Umbilical cord (tissue), 2 donors: Measurements from ENCODE around the gene BTAF1. TPM values are rescaled to one million over a fixed set of nuclear protein-coding genes. Genes with fewer than 3 reads are reported as not detected.
A peak's percentile ranks its signal among the peaks of the same experiment; 100 is the strongest.
"Not testable (repeated sequence)": the region's sequence is repeated elsewhere in the genome, so short reads cannot be mapped to it uniquely, and the experiment has no call there.

Source experiments
- DNase-seq: peaks from one replicate; pipeline ENCODE4 v3.0.0-alpha.2; 2015; ENCODE audit warnings: low spot score
- total RNA-seq: library from RNA; depleted of rRNA; stranded (reverse); fragments of >200 nt; gene quantifications from one replicate; pipeline ENCODE4 v1.2.3, GENCODE V29; 2014; ENCODE audit warnings: low replicate concordance; ENCODE audit not compliant: insufficient read depth

The BTAF1 gene
- 65.0 TPM for total RNA-seq

GRCh38 chr10:91923371-91924211, at the start of gene BTAF1:
TSS of gene BTAF1 (plus strand) at chr10:91923770. CDS start at chr10:91924077, 307 bp downstream.
- DNase-seq = peak; percentile 96

- DNase-seq = no peak
Observed at GRCh38 chr10:91875156-91875555, 48.4 kb upstream of the BTAF1 start.

DNA sequence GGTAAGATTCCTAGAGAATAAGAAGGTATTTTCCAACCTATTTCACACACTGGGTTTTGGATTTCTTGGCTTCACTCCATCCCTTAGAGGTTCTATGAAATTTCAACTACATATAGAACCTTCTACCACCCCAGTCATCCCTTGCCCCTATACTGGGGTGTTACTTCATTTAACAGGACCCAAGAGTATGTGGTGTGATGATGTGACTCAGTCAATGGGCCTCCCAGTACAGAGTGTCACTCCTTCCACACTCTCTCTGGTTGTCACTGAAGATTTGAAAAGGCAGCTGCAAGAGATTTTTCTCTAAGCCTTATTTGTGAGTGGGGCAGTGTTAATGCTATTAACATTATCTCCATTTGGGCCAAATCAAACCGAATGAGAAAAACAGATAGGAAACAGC, 47.8 kb upstream of the BTAF1 start:
- no peak for DNase-seq

- DNase-seq = no peak
Observed at GRCh38 chr10:91879515-91880170, 43.9 kb upstream of the BTAF1 start.

DNA sequence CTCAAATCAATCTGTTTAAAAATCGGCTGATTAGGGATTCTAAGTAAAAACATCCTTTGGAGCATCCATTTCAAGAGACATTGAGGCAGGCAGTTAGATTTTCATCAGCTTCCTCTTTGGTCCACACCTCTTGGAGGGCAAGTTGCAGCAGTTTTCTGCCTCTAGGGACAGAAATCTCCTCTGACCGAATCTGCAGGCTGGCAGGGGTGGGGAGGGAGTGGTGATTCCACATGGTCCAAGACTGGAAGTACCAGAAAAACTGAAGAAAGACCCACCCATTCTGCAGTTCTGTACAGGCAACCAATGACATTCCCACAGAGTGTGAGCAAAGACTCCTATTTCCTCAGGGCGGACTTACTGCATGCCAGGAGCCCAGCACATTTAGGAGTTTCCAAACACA, 43.3 kb upstream of the BTAF1 start:
- peak; percentile 67 for DNase-seq

- peak; percentile 81 for DNase-seq
Observed at GRCh38 chr10:91883549-91884444, 39.8 kb upstream of the BTAF1 start.

- no peak for DNase-seq
Observed at GRCh38 chr10:91884536-91884935, 39.0 kb upstream of the BTAF1 start.

DNA sequence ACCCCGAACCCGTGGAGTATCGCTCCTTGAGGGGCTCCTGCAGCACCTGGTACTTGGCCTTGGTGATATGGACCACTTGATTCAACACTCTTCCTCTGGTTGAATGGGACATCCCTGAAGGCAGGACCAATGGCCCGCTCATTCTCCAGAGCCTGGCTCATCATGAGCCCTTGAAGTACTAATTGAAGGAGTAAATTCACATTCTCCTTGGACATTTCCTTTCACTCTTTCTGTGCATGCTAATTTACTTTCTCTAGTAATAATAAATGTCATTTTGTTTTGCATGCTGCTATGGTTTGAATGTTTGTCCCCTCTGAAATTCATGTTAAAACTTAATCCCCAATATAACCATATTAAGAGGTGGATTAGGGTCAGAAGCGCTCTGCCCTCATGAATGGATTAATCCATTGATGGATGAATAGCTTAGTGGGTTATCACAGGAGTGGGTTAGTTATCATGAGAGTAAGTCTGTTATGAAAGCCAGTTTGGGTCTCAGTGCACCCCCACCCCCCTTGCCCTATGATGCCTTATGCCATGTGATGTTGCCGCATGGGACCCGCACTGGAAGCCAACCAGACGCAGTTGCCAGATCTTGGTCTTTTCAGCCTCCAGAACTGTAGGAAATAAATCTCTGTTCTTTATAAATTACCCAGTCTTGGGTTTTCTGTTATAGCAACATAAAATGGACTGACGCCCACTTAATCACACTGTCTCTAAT, 38.0 kb upstream of the BTAF1 start:
- DNase-seq = no peak

GRCh38 chr10:91886954-91887271, 36.7 kb upstream of the BTAF1 start:
- DNase-seq = no peak

GRCh38 chr10:91887272-91888076, 36.1 kb upstream of the BTAF1 start:
- DNase-seq = peak; percentile 50

- no peak for DNase-seq
Observed at GRCh38 chr10:91891125-91892001, 32.2 kb upstream of the BTAF1 start.

GRCh38 chr10:91893051-91893450, 30.5 kb upstream of the BTAF1 start:
- DNase-seq = no peak

DNA sequence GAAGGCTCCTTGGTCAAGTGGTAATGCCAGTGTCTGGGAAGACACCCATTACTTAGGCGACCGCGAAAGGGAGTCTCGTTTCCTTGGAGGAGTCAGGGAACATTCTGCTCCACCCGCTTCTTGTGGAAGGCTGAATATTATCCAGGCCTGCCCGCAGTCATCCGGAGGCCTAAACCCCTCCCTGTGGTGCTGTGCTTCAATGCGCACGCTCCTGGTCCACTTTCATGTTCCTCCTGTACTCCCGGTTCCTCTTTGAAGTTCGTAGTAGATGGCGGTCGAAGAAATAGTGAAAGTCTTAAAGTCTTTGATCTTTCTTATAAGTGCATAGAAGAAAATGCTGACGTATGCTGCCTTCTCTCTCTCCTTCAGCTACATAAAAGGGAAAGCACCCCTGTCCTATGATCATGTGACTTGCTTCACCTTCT, 29.3 kb upstream of the BTAF1 start:
- DNase-seq = not testable (repeated sequence)

DNA sequence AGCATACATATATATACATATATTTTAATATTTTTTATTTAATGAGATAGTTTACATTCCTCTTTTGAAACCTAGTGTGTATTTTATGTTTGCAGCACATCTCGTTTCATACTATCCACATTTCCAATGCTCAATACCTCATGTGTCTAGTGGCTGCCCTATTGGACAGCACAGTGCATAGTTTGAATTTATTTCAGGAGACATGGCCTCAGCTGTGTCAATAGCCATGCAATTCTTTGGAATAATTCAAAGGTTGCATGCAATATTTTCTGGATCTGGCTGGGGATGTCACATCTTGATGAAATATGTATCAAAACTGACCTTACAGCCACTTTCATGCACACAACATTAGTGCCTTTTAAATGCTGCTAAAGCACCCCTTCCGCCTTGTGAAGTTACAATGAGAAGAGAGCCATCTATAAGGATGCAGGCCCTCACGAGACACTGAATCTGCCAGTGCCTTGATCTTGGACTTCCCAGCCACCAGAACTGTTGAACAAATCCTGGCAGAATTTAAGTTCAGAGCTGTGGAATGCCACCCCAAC, 27.3 kb upstream of the BTAF1 start:
- DNase-seq = no peak

DNA sequence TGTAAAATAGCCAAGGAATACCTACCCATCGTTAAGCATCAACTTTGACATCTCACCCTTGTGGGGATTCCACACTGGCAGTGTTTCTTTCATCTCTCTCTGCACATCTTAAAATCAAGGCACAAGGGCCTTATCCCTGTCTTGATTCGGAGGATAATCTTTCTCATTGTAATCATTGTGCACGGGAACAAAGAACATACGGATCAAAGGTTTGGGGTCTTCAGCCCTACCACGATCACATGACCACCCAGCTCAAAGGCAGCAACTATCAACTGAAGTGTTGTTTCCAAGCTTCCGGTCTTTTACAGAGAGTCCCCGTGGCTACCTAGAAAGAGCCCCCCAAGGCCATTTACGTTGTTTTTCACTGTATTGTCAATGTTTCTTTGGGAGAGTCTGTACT, 26.1 kb upstream of the BTAF1 start:
- DNase-seq = no peak

- DNase-seq = peak; percentile 83
Observed at GRCh38 chr10:91901784-91902677, 21.5 kb upstream of the BTAF1 start.

DNA sequence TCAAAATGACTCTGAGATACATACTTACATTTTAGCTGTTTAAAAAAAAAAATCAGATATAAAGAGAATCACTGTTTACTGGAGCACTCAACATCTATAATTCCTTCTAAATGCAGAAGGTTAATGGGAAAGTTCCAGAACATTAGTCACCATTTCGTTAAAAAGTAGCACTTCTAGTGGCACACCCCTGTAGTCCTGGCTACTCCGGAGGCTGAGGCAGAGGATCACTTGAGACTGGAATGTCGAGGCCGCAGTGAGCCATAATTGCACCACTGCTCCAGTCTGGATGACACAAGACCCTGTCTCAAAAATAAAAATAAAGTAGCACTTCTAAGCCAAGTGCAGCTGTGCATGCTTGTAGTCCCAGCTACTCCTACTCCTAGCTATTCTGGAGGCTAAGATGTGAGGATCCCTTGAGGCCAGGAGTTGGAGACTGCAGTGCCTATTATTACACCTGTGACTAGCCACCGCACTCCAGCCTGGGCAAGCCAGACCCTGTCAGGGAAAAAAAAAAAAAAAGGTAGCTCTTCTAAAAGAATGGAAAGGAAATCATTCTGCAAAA, 16.5 kb upstream of the BTAF1 start:
- no peak for DNase-seq

DNA sequence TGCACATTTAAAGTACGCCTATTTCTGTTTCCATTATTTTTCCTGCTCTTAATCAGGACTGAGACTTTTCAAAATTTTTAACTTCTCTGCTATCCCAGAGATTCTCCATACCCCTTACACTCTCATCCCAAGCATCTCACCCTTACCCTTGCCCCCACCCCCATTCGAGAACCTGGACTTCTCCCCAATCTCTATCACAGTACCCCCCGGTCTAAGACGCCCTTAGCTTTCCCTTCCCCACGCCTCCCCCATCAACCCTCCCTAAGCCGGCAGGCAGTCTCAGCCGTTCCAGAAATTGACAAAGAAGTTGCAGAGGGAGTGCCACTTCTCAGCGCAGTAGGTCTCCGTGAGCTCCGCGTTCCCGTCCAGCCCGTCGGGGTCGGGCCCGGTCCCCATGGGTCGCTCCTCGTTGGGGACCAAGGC, 15.6 kb upstream of the BTAF1 start:
- DNase-seq = no peak
